IPS-NIHi7 (cell line): ENCODE data around the gene FRK.
A peak's percentile ranks its signal among the peaks of the same experiment; 100 is the strongest.
"Not testable (repeated sequence)": the region's sequence is repeated elsewhere in the genome, so short reads cannot be mapped to it uniquely, and the experiment has no call there.

Experiments
- DNase-seq: peaks from one replicate; pipeline ENCODE4 v3.0.0; 2012; ENCODE audit warnings: mixed read lengths; ENCODE audit errors: extremely low spot score

Gene FRK

GRCh38 chr6:116060572-116061283, at the start of gene FRK:
Gene FRK (minus strand): TSS chr6:116060891. CDS start chr6:116060311, 580 bp downstream.
- DNase-seq: no peak

- no peak for DNase-seq
Observed at GRCh38 chr6:116108836-116109235, 48.1 kb upstream of the FRK start.

GRCh38 chr6:116106146-116106545, 45.5 kb upstream of the FRK start:
- no peak for DNase-seq

GRCh38 chr6:116105247-116105646, 44.6 kb upstream of the FRK start:
- no peak for DNase-seq

GRCh38 chr6:116104636-116105035, 43.9 kb upstream of the FRK start:
- DNase-seq: no peak

- no peak for DNase-seq
Observed at GRCh38 chr6:116102873-116103272, 42.2 kb upstream of the FRK start.

GRCh38 chr6:116101790-116102189, 41.1 kb upstream of the FRK start:
- no peak for DNase-seq

- DNase-seq: no peak
Observed at GRCh38 chr6:116101302-116101718, 40.6 kb upstream of the FRK start.

GRCh38 chr6:116100419-116101301, 40.0 kb upstream of the FRK start, which contains the start of gene NT5DC1:
Gene NT5DC1 (plus strand): TSS chr6:116100853. CDS start chr6:116100931, 78 bp downstream.
- peak; percentile 96 for DNase-seq

GRCh38 chr6:116099036-116099435, 38.3 kb upstream of the FRK start:
- DNase-seq: no peak

GRCh38 chr6:116096979-116097816, 36.5 kb upstream of the FRK start:
- no peak for DNase-seq

GRCh38 chr6:116096048-116096759, 35.5 kb upstream of the FRK start:
- DNase-seq: not testable (repeated sequence)

- no peak for DNase-seq
Observed at GRCh38 chr6:116094041-116094440, 33.4 kb upstream of the FRK start.

- no peak for DNase-seq
Observed at GRCh38 chr6:116090251-116090650, 29.6 kb upstream of the FRK start.

GRCh38 chr6:116088946-116089345, 28.3 kb upstream of the FRK start:
- DNase-seq: no peak

GRCh38 chr6:116087437-116088027, 26.8 kb upstream of the FRK start:
- no peak for DNase-seq

GRCh38 chr6:116084284-116084683, 23.6 kb upstream of the FRK start:
- no peak for DNase-seq

GRCh38 chr6:116083052-116083451, 22.4 kb upstream of the FRK start:
- DNase-seq: no peak

GRCh38 chr6:116078945-116079344, 18.3 kb upstream of the FRK start:
- no peak for DNase-seq

GRCh38 chr6:116078522-116078921, 17.8 kb upstream of the FRK start:
- DNase-seq: no peak
